GM19324 (cell line): ENCODE data around the gene UGCG.
"Not testable (repeated sequence)": the region's sequence is repeated elsewhere in the genome, so short reads cannot be mapped to it uniquely, and the experiment has no call there.

ENCODE experiments used
- ATAC-seq: cut with Tn5 transposase; IDR thresholded peaks from one replicate; pipeline ENCODE4 v1.9.1; 2021; ENCODE audit warnings: mild to moderate bottlenecking, moderate library complexity; ENCODE audit not compliant: unreplicated experiment, low FRiP score

UGCG gene

GRCh38 chr9:111890334-111890733 is 6.3 kb upstream of the UGCG start:
- ATAC-seq: no peak

- not testable (repeated sequence) for ATAC-seq
Observed at GRCh38 chr9:111890867-111891266, 5.7 kb upstream of the UGCG start.

DNA sequence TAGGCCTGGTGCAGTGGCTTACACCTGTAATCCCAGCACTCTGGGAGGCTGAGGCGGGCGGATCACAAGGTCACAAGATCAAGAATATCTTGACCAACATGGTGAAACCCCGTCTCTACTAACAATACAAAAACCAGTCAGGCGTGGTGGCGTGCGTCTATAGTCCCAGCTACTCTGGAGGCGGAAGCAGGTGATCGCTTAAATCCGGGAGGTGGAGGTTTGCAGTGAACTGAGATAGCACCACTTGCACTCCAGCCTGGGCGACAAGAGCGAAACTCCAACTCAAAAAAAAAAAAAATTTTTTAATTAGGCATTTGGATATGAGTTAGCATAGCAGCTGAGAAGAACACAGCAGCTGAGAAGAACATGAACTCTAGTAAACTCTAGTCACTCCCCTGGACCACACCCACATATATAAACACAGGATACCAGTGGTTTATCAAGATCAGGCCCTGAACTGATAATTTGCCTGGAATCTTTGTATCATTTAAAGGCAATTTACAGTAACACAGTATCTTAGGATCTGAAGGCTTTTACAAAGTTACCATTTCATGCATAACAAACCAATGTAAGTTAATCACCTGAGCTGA is 4.6 kb upstream of the UGCG start:
- no peak for ATAC-seq

DNA sequence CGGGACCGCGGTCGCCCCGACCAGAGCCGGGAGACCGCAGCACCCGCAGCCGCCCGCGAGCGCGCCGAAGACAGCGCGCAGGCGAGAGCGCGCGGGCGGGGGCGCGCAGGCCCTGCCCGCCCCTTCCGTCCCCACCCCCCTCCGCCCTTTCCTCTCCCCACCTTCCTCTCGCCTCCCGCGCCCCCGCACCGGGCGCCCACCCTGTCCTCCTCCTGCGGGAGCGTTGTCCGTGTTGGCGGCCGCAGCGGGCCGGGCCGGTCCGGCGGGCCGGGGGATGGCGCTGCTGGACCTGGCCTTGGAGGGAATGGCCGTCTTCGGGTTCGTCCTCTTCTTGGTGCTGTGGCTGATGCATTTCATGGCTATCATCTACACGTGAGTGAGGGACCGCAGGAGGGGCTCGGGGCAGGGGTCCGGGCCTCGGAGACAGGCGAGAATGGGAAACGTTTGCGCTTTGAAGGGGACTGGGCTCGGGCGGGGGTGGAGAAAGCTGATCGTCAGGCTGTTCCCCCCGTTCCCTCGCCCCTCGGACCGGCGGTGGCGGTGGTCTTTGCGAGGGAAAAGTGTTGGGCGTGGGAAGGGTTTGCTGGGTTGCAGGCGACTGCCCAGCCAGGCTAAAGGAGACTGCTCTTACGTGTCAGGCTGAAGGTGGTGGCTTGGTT is 457 bp downstream of the UGCG start:
- peak; percentile 65 for ATAC-seq

GRCh38 chr9:111897601-111898137 is 1.1 kb downstream of the UGCG start:
- ATAC-seq: peak; percentile 31

DNA sequence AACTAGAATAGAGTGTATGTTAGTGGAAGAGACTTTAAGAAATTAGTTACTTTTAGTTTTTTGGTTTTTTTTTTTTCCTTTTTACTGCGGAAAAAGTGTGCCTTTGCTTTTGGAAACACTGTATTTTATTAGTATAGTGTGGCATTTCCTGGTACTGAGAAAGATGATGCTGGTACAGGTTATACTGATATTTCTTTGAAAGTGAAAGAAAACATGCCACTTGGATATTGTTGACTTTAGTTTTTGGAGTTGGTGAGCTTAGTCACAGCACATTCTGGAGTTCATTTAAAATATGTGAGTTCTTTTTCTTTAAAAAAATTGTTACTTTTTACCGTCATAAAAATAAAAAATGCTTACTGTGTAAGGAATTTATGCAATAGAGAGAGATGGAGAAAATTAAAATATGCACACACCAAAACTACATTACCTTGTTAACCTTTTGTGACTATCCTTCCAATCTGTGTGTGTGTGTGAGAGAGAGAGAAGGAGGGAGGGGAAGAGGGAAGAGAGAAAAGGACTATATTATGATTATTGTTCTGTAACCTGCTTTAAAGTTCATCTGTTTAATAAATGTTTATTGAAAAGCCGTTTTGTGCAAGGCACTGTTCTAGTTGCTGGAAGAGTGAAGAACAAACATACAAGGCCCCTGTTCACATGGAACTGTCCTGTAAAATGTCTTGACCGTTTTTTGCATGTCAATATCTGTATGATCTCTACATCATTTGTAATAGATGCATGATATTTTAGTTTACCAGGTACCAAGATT is 1.9 kb downstream of the UGCG start:
- no peak for ATAC-seq

DNA sequence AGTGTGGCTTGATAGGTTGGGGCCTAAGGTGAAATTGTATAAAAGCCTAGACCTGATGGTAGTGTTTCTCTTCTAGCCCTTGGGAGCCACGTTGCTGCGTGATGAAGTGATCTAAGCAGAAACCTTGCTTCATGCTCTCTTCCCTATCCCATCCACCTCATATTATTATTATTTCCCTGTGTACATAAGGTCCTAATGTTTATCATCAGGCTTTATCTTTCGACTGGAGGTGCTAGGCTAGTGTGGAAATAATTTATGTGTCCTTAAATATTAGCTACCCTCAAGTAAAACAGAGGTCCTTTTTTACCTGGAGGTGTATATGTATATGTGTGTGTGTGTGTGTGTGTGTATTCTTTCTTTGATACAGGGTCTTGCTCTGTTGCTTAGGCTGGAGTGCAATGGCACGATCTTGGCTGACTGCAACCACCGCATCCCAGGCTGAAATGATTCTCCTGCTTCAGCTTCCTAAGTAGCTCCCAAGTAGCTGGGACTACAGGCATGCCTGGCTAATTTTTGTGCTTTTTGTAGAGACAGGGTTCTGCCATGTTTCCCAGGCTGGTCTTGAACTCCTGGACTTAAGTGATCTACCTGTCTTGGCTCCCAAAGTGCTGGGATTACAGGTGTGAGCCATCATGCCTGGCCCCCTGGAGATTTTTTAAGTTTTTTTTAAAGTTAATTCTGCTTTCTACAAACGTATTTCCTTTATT is 3.7 kb downstream of the UGCG start:
- ATAC-seq: no peak

GRCh38 chr9:111900858-111901612 is 4.4 kb downstream of the UGCG start:
- no peak for ATAC-seq

DNA sequence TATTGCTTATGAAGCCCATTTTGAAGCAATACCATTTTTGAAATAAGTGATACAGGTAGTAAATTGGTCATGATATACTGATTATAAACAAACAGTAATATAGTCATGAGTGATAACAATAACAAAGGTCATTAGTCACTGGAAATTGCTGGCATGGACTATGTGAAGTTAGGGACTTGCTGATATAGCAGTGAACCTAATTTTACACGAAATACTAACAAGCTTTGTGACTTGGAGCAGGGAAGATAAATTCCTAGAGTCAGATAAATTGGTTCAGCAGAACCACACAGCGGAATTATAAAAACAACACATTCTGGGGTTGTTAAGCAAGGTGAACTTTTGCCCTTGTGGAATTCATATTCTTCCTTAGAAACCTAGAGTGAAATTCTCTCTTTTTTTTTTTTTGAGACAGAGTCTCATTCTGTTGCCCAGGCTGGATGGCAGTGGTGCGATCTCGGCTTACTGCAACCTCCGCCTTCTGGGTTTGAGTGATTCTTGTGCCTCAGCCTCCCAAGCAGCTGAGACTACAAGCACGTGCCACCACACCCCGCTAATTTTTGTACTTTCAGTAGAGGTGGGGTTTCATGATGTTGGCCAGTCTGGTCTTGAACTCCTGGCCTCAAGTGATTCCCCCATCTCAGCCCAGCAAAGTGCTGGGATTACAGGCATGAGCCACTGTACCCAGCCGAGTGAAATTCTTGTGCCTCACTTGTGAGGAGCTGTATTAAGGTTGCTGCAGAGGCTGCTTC is 6.0 kb downstream of the UGCG start:
- ATAC-seq: no peak

GRCh38 chr9:111903535-111903934 is 6.9 kb downstream of the UGCG start:
- ATAC-seq: not testable (repeated sequence)

GRCh38 chr9:111904026-111904425 is 7.4 kb downstream of the UGCG start:
- ATAC-seq: no peak

DNA sequence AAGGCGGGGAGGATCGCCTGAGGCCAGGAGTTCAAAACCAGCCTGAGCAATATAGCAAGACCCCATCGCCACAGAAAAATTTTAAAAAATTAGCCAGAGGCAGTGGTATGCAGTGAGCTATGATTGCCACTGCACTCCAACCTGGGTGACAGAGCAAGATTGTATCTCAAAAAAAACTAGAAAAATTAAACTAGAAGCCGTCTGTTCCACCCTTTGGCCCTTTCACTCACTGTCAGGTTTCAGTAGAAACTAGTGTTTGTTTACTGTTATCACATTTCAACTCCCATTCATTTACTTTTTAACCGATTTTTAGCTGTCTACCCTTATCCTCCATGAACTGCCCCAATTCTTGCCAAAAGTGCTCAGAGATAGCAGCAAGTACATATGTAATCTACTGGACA is 8.3 kb downstream of the UGCG start:
- no peak for ATAC-seq

DNA sequence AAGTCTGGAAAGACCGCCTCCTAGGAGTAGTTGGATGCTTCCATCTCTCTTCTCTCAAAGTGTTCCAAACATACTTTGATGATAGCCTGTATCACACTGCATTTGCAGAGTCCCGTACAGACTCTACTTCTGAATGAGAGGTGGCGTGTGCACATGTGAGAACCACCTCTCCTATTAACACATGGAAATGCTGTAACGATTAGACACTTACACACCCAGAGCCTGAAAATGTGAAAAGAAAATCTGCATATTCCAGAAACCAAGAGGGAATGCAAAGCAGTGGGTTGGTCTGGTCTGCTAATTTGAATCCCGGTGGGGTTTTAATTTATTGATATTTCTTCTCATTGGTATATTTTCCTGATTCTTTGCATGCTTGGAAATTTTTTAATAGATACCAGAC is 10.5 kb downstream of the UGCG start:
- ATAC-seq: no peak

DNA sequence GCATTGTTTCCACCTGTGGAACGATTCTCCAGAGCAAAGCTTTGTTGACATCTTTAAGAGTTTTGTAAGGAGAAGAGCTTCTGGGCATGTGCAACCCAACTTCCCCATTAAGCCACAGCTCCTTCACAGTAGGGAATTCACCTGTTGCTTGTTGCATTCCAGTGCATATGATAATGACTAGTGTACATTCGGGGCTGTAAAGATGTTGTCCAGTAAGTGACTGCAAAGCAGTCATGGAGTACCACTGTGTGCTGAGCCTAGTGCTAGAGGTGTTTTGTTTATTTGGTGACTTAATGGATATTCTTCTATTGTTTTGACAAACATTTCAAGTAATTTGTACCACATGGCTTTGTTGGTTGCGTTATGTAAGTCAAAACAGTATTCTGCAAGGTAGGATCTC is 12.8 kb downstream of the UGCG start:
- ATAC-seq: no peak

- no peak for ATAC-seq
Observed at GRCh38 chr9:111910428-111910827, 13.8 kb downstream of the UGCG start.

- no peak for ATAC-seq
Observed at GRCh38 chr9:111913159-111913558, 16.5 kb downstream of the UGCG start.

GRCh38 chr9:111914749-111915424 is 18.3 kb downstream of the UGCG start:
- ATAC-seq: no peak

- ATAC-seq: no peak
Observed at GRCh38 chr9:111915425-111915758, 18.8 kb downstream of the UGCG start.

GRCh38 chr9:111916234-111916645 is 19.6 kb downstream of the UGCG start:
- no peak for ATAC-seq
